GM23248 (cell line): ENCODE measurements around the gene NUDT7. TPM values are rescaled to one million over a fixed set of nuclear protein-coding genes. Genes with fewer than 3 reads are reported as not detected.

Source experiments
- DNase-seq: peaks from one replicate; pipeline ENCODE4 v3.0.0-alpha.2; 2015
- H2AFZ ChIP-seq: fragments of 200-600 bp; sonication (generic); 2 replicates; pipeline ENCODE4 v1.6.1; 2016; ENCODE audit warnings: antibody characterized with exemption
- H3F3A ChIP-seq: fragments of 200-600 bp; sonication (generic); 2 replicates; pipeline ENCODE4 v1.6.1; 2016; ENCODE audit warnings: mild to moderate bottlenecking, antibody characterized with exemption, mixed run types; ENCODE audit not compliant: insufficient read depth
- H3K27ac ChIP-seq: fragments of 200-600 bp; sonication (generic); 2 replicates; pipeline ENCODE4 v1.5.1; 2016; ENCODE audit warnings: mild to moderate bottlenecking
- H3K27me3 ChIP-seq: fragments of 200-600 bp; sonication (generic); replicated peaks from 2 replicates; pipeline ENCODE4 v1.6.1; 2016; ENCODE audit warnings: mild to moderate bottlenecking; ENCODE audit not compliant: insufficient read depth
- H3K36me3 ChIP-seq: fragments of 200-600 bp; sonication (generic); 2 replicates; pipeline ENCODE4 v1.6.1; 2016; ENCODE audit warnings: low read depth, mild to moderate bottlenecking
- H3K4me1 ChIP-seq: fragments of 200-600 bp; sonication (generic); 2 replicates; pipeline ENCODE4 v1.6.1; 2016; ENCODE audit warnings: mild to moderate bottlenecking; ENCODE audit not compliant: insufficient read depth
- H3K4me2 ChIP-seq: fragments of 200-600 bp; sonication (generic); one replicate; pipeline ENCODE4 v1.6.1; 2016; ENCODE audit warnings: mild to moderate bottlenecking; ENCODE audit not compliant: unreplicated experiment
- H3K4me3 ChIP-seq: fragments of 200-600 bp; sonication (generic); 2 replicates; pipeline ENCODE4 v1.5.1; 2016; ENCODE audit warnings: mild to moderate bottlenecking
- H3K79me2 ChIP-seq: fragments of 200-600 bp; sonication (generic); 2 replicates; pipeline ENCODE4 v1.6.1; 2016; ENCODE audit warnings: mild to moderate bottlenecking; ENCODE audit not compliant: insufficient read depth
- H3K9ac ChIP-seq: fragments of 200-600 bp; sonication (generic); 2 replicates; pipeline ENCODE4 v1.6.1; 2016; ENCODE audit warnings: mild to moderate bottlenecking
- H3K9me2 ChIP-seq: fragments of 200-600 bp; sonication (generic); 2 replicates; pipeline ENCODE4 v1.6.1; 2016; ENCODE audit warnings: mixed run types, mild to moderate bottlenecking, moderate library complexity; ENCODE audit not compliant: insufficient read depth
- H3K9me3 ChIP-seq: fragments of 200-600 bp; sonication (generic); one replicate; pipeline ENCODE4 v1.6.1; 2017; ENCODE audit warnings: low read depth
- H4K20me1 ChIP-seq: fragments of 200-600 bp; sonication (generic); 2 replicates; pipeline ENCODE4 v1.6.0; 2016; ENCODE audit not compliant: insufficient read depth
- EZH2 ChIP-seq: fragments of 200-600 bp; sonication (generic); IDR thresholded peaks from 2 replicates; pipeline ENCODE4 v1.6.1; 2018; ENCODE audit warnings: antibody characterized with exemption, mild to moderate bottlenecking; ENCODE audit not compliant: insufficient read depth, poor library complexity, severe bottlenecking
- EZH2phosphoT487 ChIP-seq: fragments of 200-600 bp; sonication (generic); IDR thresholded peaks from 2 replicates; pipeline ENCODE4 v1.6.1; 2018; ENCODE audit warnings: antibody characterized with exemption, moderate library complexity, mild to moderate bottlenecking, low read depth; ENCODE audit not compliant: insufficient read depth
- WGBS, 2 experiments: methylation state at CpG; one replicate each; pipeline ENCODE4 v1.1.6; 2015 to 2017; ENCODE audit warnings: low lambda C conversion rate in 2 of 2, low coverage in 1 of 2; ENCODE audit errors: missing lambda C conversion rate in 2 of 2; 5-methylcytosine and 5-hydroxymethylcytosine counted together
- in situ Hi-C: fragments of 300-500 bp; cut with MboI; formaldehyde crosslinking; loops from 2 replicates; pipeline ENCODE4 v1.15.0; 2020
- polyA plus RNA-seq: library from polyadenylated mRNA; unstranded; fragments of >200 nt; fragmentation: Nextera tagmentation; extraction: Ambion mirVana; gene quantifications from 2 replicates; pipeline ENCODE4 v1.2.1, GENCODE V29; 2016
- total RNA-seq: library from RNA; depleted of rRNA; stranded (reverse); fragments of >200 nt; shearing (Covaris generic); gene quantifications from 2 replicates; pipeline ENCODE4 v1.2.3, GENCODE V29; 2014

NUDT7 gene
- total and polyA plus RNA-seq, 2 experiments from 2014 or later, result 3.0 to 6.2 TPM

- Histone ChIP-seq H3K36me3 (no peaks in the 10 kb centered on the region), H3K27me3 (no peaks in the 10 kb centered on the region), H3K4me1 (0 out of 2 replicates have a peak, but pooled peaks cover 7% of the 10 kb centered on the region), H3K9me2 (no peaks in the 10 kb centered on the region), H2AFZ (no peak overlapping the region), H3K4me2 (no peak overlapping the region), H4K20me1 (no peaks in the 10 kb centered on the region), H3K27ac (no peak overlapping the region), H3K79me2 (no peaks in the 10 kb centered on the region), H3K4me3 (no peak overlapping the region), H3K9ac (no peak overlapping the region), H3K9me3 (no peaks in the 10 kb centered on the region), H3F3A (no peaks in the 10 kb centered on the region)
- in situ Hi-C loops, result no loop called here
- TF ChIP-seq EZH2phosphoT487, result no peak
- 32 to 54% methylated on average over 1 of the region's 1 CpG for WGBS, 2 experiments
- no peak for DNase-seq
Observed at GRCh38 chr16:77761204-77761603, 38.9 kb downstream of the NUDT7 start.

DNA sequence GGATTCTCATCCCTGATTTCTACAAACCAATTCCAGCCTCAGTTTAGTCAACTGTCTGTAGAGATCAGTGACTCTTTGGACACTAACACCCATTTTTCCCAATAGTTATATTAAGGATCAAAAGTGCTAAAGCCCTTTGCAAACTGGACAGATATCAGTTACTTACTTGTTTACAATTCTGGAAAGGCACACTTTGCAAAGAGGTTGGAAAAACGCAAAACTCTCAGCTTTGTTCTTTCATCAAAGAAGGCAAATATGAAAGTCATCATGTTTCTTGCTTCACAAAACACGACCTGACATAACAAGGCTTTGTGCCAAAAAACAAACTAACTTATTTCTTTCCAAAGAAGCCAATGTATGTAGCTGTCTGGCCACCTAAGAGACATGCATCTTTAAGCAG lies 39.9 kb downstream of the NUDT7 start:
- H3K27ac ChIP-seq, result no peak overlapping the region
- WGBS, 2 experiments, result 24 to 35% methylated on average over 2 of the region's 2 CpGs
- no peak for DNase-seq
- H3K9me2 ChIP-seq, result no peaks in the 10 kb centered on the region
- 0 out of 2 replicates have a peak, but pooled peaks cover 7% of the 10 kb centered on the region for H3K4me1 ChIP-seq
- no peak overlapping the region for H2AFZ ChIP-seq
- no peaks in the 10 kb centered on the region for H3K9me3 ChIP-seq
- H3K79me2 ChIP-seq, result no peaks in the 10 kb centered on the region
- H3K36me3 ChIP-seq, result no peaks in the 10 kb centered on the region
- no peak overlapping the region for H3K9ac ChIP-seq
- no peaks in the 10 kb centered on the region for H4K20me1 ChIP-seq
- no peak overlapping the region for H3K4me3 ChIP-seq
- H3F3A ChIP-seq, result no peaks in the 10 kb centered on the region
- no peak overlapping the region for H3K4me2 ChIP-seq
- in situ Hi-C loops, result no loop called here
- TF ChIP-seq EZH2 (no peak), EZH2phosphoT487 (no peak)
- H3K27me3 ChIP-seq, result no peaks in the 10 kb centered on the region

DNA sequence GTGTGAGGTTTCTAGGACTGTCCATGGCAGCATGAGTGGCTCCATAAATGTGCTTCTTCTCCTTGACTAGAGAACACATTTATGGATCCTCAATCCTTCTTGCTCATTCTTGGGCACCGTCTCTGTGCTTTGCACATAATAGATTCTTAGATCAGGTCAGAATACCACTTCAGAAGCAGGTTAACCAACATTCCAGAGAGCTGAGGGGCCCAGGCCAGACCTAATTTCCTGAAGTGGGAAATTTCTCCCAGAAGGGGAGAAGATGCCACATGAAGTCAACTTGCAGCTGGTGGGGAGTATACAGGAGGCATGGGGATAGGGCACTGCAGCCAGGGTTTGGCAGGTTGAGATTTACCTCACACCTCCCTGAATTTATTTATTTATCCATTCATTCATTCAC lies 41.7 kb downstream of the NUDT7 start:
- Histone ChIP-seq H2AFZ (no peak overlapping the region), H3K9me3 (no peaks in the 10 kb centered on the region), H3K36me3 (no peaks in the 10 kb centered on the region), H3K27ac (no peak overlapping the region), H3K4me1 (0 out of 2 replicates have a peak, but pooled peaks cover 7% of the 10 kb centered on the region), H4K20me1 (no peaks in the 10 kb centered on the region), H3K4me2 (no peak overlapping the region), H3K79me2 (no peaks in the 10 kb centered on the region), H3K4me3 (no peak overlapping the region), H3K27me3 (no peaks in the 10 kb centered on the region), H3K9ac (no peak overlapping the region), H3K9me2 (no peaks in the 10 kb centered on the region), H3F3A (no peaks in the 10 kb centered on the region)
- in situ Hi-C loops, result no loop called here
- no peak for TF ChIP-seq EZH2phosphoT487
- TF ChIP-seq EZH2, result no peak
- no peak for DNase-seq
- 60 to 67% methylated on average over 1 of the region's 1 CpG for WGBS, 2 experiments

DNA sequence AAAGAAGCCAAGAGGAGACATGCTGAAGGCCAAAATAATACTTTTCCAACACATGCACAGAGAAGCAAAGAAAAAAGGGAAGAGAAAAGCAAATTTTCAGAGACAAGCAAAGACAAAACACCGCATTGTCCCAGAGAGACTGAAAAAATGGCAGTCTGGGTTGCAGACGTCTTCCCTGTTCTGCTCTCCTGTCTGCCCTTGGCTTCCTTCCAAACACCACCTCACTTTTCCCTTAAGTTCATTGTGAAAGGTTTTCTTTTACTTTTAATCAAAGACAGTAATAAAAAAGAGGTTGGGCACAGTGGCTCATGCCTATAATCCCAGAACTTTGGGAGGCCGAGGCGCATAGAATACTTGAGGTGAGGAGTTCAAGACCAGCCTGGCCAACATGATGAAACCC lies 44.9 kb downstream of the NUDT7 start:
- Histone ChIP-seq H3K4me1 (0 out of 2 replicates have a peak, but pooled peaks cover 7% of the 10 kb centered on the region), H3K4me3 (no peak overlapping the region), H3K9me3 (no peaks in the 10 kb centered on the region), H3F3A (no peaks in the 10 kb centered on the region), H3K27ac (no peak overlapping the region), H3K9me2 (no peaks in the 10 kb centered on the region), H2AFZ (no peak overlapping the region), H3K36me3 (no peaks in the 10 kb centered on the region), H4K20me1 (no peaks in the 10 kb centered on the region), H3K79me2 (no peaks in the 10 kb centered on the region), H3K4me2 (no peak overlapping the region), H3K9ac (no peak overlapping the region), H3K27me3 (no peaks in the 10 kb centered on the region; the same call in 1 of the 2 replicates)
- WGBS, 2 experiments, result 44 to 48% methylated on average over 4 of the region's 4 CpGs
- TF ChIP-seq EZH2 (no peak), EZH2phosphoT487 (no peak)
- in situ Hi-C loops, result no loop called here
- DNase-seq, result no peak

DNA sequence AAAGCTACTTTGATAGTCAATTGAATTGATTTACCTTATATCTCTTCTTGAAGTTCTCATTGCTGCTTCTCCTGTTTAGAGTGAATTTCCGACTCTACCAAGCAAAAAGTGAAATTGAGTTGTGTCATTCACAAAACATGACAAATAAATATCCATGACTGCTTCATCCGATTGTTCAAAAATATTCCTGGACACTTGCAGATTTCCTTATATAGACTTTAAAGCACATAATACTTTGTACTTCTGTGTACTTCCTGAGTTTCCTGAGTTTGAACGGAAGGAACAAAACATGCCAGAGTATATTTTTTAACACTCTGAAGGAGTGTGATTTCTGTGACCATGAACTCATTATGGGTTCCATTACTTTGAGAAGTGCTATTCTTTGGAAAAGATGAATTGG lies 45.5 kb downstream of the NUDT7 start:
- in situ Hi-C loops, result no loop called here

More for the DNA sequence above, 45.5 kb downstream of the NUDT7 start:
- no peak overlapping the region for H3K27ac ChIP-seq
- H3K27me3 ChIP-seq, result no peaks in the 10 kb centered on the region; the same call in 1 of the 2 replicates
- H3K36me3 ChIP-seq, result no peaks in the 10 kb centered on the region
- DNase-seq, result no peak
- H2AFZ ChIP-seq, result no peak overlapping the region
- no peak overlapping the region for H3K9ac ChIP-seq
- H3K4me2 ChIP-seq, result no peak overlapping the region
- no peak for TF ChIP-seq EZH2
- TF ChIP-seq EZH2phosphoT487, result no peak
- no peaks in the 10 kb centered on the region for H3F3A ChIP-seq
- H3K4me1 ChIP-seq, result 0 out of 2 replicates have a peak, but pooled peaks cover 7% of the 10 kb centered on the region
- H3K79me2 ChIP-seq, result no peaks in the 10 kb centered on the region
- H3K9me3 ChIP-seq, result no peaks in the 10 kb centered on the region
- no peaks in the 10 kb centered on the region for H3K9me2 ChIP-seq
- no peak overlapping the region for H3K4me3 ChIP-seq
- H4K20me1 ChIP-seq, result no peaks in the 10 kb centered on the region
- WGBS, 2 experiments, result 59 to 62% methylated on average over 3 of the region's 3 CpGs
